Activated CD4-positive, alpha-beta memory T cell treated with anti-CD3 and anti-CD28 coated beads, Interleukin-2, amount 10 ng/mL, durations not matched to agents 7 days and 5 days (primary cell): ENCODE data around the gene ME3. TPM values are rescaled to one million over a fixed set of nuclear protein-coding genes. Genes with fewer than 3 reads are reported as not detected.

ENCODE experiments used
- CTCF ChIA-PET: fragments of 350-600 bp; sonication (Branson Sonifier 250); formaldehyde crosslinking; loops from one replicate; lab custom pipeline; 2021; ENCODE audit warnings: antibody characterized with exemption, inconsistent platforms; lab: Charles Lee
- POLR2A ChIA-PET: fragments of 350-600 bp; sonication (Branson Sonifier 250); formaldehyde crosslinking; loops from one replicate; lab custom pipeline; 2021; ENCODE audit warnings: antibody characterized with exemption; lab: Charles Lee
- DNase-seq: peaks from one replicate; pipeline ENCODE4 v3.0.0-alpha.2; 2020
- H3K27ac Mint-ChIP-seq: one replicate; pipeline ENCODE4 v1.8.0; 2021; ENCODE audit warnings: mild to moderate bottlenecking, mixed read lengths
- H3K27me3 Mint-ChIP-seq: one replicate; pipeline ENCODE4 v1.8.0; 2021; ENCODE audit warnings: mixed read lengths
- H3K36me3 Mint-ChIP-seq: one replicate; pipeline ENCODE4 v1.8.0; 2021; ENCODE audit warnings: low read depth, mixed read lengths
- H3K4me1 Mint-ChIP-seq: one replicate; pipeline ENCODE4 v1.8.0; 2021; ENCODE audit warnings: mixed read lengths
- H3K4me3 Mint-ChIP-seq: one replicate; pipeline ENCODE4 v1.8.0; 2021; ENCODE audit warnings: mild to moderate bottlenecking, mixed read lengths
- H3K9me3 Mint-ChIP-seq: one replicate; pipeline ENCODE4 v1.8.0; 2021; ENCODE audit warnings: mixed read lengths
- total RNA-seq, 2 experiments: library from RNA; stranded (reverse); gene quantifications; one replicate each; pipeline ENCODE4 v1.2.3, GENCODE V29; 2021

Gene ME3
- total RNA-seq, 2 experiments from 2014 or later: 0.83 to 0.93 TPM

DNA sequence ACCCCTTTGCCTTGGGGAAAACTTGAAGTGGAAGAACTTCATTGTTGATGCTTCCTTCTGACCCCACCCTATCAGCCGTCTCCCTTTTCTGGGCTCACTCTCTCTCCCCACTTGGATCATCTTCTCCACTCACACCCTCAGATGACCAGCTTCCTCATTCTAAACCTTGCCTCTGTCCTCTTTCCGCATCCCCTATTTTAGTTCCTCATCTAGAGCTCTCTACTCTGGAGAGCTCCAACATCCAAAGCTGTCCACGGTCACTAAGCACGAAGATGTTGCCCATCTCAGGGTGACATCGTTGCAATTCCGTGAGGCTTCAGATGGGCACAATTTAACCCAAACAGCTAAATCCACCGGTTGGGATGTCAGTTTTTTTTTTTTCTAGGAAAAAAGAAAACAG, 31.6 kb upstream of the ME3 start:
- Mint-ChIP-seq H3K27ac (no peak overlapping the region), H3K27me3 (peaks cover 17% of the 10 kb centered on the region), H3K9me3 (no peaks in the 10 kb centered on the region), H3K36me3 (no peaks in the 10 kb centered on the region), H3K4me1 (no peaks in the 10 kb centered on the region), H3K4me3 (no peak overlapping the region)
- ChIA-PET CTCF (no interaction called here), POLR2A (no interaction called here)
- DNase-seq: no peak

GRCh38 chr11:86702220-86702983, 30.0 kb upstream of the ME3 start:
- Mint-ChIP-seq H3K4me3 (no peak overlapping the region), H3K27ac (no peak overlapping the region), H3K36me3 (no peaks in the 10 kb centered on the region), H3K4me1 (no peaks in the 10 kb centered on the region), H3K9me3 (no peaks in the 10 kb centered on the region), H3K27me3 (peaks cover 12% of the 10 kb centered on the region)
- ChIA-PET CTCF (no interaction called here), POLR2A (no interaction called here)
- no peak for DNase-seq

GRCh38 chr11:86699040-86699791, 26.8 kb upstream of the ME3 start:
- H3K27me3 Mint-ChIP-seq: peaks cover 18% of the 10 kb centered on the region

GRCh38 chr11:86698639-86699038, 26.2 kb upstream of the ME3 start:
- ChIA-PET POLR2A (no interaction called here), CTCF (no interaction called here)
- no peaks in the 10 kb centered on the region for H3K9me3 Mint-ChIP-seq
- H3K27me3 Mint-ChIP-seq: peaks cover 13% of the 10 kb centered on the region
- H3K27ac Mint-ChIP-seq: no peak overlapping the region
- H3K4me3 Mint-ChIP-seq: no peak overlapping the region
- no peaks in the 10 kb centered on the region for H3K4me1 Mint-ChIP-seq
- DNase-seq: no peak
- no peaks in the 10 kb centered on the region for H3K36me3 Mint-ChIP-seq

More at GRCh38 chr11:86699040-86699791, 26.8 kb upstream of the ME3 start:
- DNase-seq: no peak
- H3K4me3 Mint-ChIP-seq: no peak overlapping the region
- no peaks in the 10 kb centered on the region for H3K36me3 Mint-ChIP-seq
- CTCF ChIA-PET: no interaction called here
- POLR2A ChIA-PET: no interaction called here
- H3K27ac Mint-ChIP-seq: no peak overlapping the region
- H3K9me3 Mint-ChIP-seq: no peaks in the 10 kb centered on the region
- H3K4me1 Mint-ChIP-seq: no peaks in the 10 kb centered on the region

- no peaks in the 10 kb centered on the region for H3K9me3 Mint-ChIP-seq
- POLR2A ChIA-PET: no interaction called here
- no peak overlapping the region for H3K4me3 Mint-ChIP-seq
- DNase-seq: no peak
- no peaks in the 10 kb centered on the region for H3K4me1 Mint-ChIP-seq
- no peak overlapping the region for H3K27ac Mint-ChIP-seq
- peaks cover 14% of the 10 kb centered on the region for H3K27me3 Mint-ChIP-seq
- CTCF ChIA-PET: no interaction called here
- no peaks in the 10 kb centered on the region for H3K36me3 Mint-ChIP-seq
These were observed 24.0 kb upstream of the ME3 start for GRCh38 chr11:86696451-86696850.

GRCh38 chr11:86696004-86696403, 23.6 kb upstream of the ME3 start:
- CTCF ChIA-PET: interaction anchor here (0.8 kb wide), 1 partner anchor 33 kb away, joined by 3 read pairs; no protein-coding TSS in a partner anchor
- H3K4me1 Mint-ChIP-seq: no peaks in the 10 kb centered on the region
- H3K27me3 Mint-ChIP-seq: peaks cover 14% of the 10 kb centered on the region
- POLR2A ChIA-PET: no interaction called here
- no peak overlapping the region for H3K27ac Mint-ChIP-seq
- H3K9me3 Mint-ChIP-seq: no peaks in the 10 kb centered on the region
- no peaks in the 10 kb centered on the region for H3K36me3 Mint-ChIP-seq
- no peak overlapping the region for H3K4me3 Mint-ChIP-seq
- no peak for DNase-seq

DNA sequence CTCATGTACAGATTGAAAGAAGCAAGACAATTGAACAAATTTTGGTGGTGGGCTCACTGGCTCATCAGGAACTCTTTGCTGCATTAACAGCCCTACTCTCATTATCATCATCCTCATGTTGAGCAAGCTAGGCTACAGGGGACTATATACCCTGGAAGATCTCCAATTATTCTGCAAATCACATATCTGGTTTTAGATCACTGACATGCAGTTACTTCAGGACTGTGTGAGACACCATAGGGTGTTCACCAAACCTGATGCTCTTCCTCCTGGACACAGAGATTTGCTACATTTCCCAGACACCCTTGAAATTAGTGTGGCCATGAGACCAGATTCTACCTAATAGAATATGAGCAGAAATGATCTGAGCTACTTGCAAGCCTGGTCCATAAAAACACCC, 23.0 kb upstream of the ME3 start:
- ChIA-PET POLR2A (no interaction called here), CTCF (interaction anchor here (0.8 kb wide), 1 partner anchor 33 kb away, joined by 3 read pairs; no protein-coding TSS in a partner anchor)
- Mint-ChIP-seq H3K27me3 (peaks cover 14% of the 10 kb centered on the region), H3K9me3 (no peaks in the 10 kb centered on the region), H3K4me3 (no peak overlapping the region), H3K4me1 (no peaks in the 10 kb centered on the region), H3K27ac (no peak overlapping the region), H3K36me3 (no peaks in the 10 kb centered on the region)
- no peak for DNase-seq

- no peaks in the 10 kb centered on the region for H3K9me3 Mint-ChIP-seq
These were observed 21.1 kb upstream of the ME3 start for GRCh38 chr11:86693518-86693917.

DNA sequence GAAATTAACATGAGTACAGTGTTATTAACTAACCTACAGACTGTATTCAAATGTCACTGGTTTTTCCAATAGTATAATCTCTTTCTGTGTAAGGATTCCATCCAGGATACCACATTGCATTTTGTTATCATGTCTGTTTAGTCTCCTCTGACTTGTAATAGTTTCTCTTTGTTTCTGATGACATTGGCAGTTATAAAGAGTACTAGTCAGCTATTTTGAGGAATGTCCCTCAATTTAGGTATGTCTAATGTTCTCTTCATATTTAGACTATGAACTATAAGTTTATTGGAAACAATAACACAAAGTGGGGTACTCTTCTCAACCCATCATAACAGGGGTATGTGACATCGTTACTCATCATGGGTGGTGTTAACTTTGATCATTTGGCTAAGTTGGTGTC, 20.3 kb upstream of the ME3 start:
- Mint-ChIP-seq H3K9me3 (no peaks in the 10 kb centered on the region), H3K4me3 (no peak overlapping the region), H3K27ac (no peak overlapping the region), H3K36me3 (no peaks in the 10 kb centered on the region), H3K4me1 (peaks cover 10% of the 10 kb centered on the region), H3K27me3 (peaks cover 13% of the 10 kb centered on the region)
- ChIA-PET CTCF (no interaction called here), POLR2A (no interaction called here)
- no peak for DNase-seq

More at GRCh38 chr11:86693518-86693917, 21.1 kb upstream of the ME3 start:
- Mint-ChIP-seq H3K4me1 (peaks cover 4% of the 10 kb centered on the region), H3K27me3 (peaks cover 14% of the 10 kb centered on the region), H3K4me3 (no peak overlapping the region), H3K27ac (no peak overlapping the region), H3K36me3 (no peaks in the 10 kb centered on the region)
- ChIA-PET CTCF (interaction anchor here (1.5 kb wide), 1 partner anchor 12 kb away, joined by 7 read pairs; no protein-coding TSS in a partner anchor), POLR2A (no interaction called here)
- no peak for DNase-seq

DNA sequence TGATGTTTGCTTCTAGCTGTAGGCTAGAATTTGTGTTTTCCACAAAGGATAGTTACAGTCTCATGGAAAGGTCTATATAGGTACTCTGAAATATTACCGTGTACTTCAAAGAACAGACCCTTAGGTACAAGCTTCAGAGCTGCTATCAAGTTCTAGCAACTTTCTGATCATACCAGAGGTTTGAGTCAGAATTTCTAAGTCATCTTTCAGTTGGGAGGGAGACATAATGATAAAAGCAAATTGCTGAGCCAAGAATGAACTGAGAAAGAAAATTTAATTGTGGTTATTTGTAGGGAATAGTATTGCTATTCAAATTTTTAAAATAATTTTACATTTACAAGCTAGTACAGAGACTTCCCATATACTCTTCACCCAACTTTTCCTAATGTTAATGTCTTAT, 19.9 kb upstream of the ME3 start:
- Mint-ChIP-seq H3K27ac (no peak overlapping the region), H3K36me3 (no peaks in the 10 kb centered on the region), H3K9me3 (no peaks in the 10 kb centered on the region), H3K27me3 (peaks cover 12% of the 10 kb centered on the region), H3K4me3 (no peak overlapping the region), H3K4me1 (peaks cover 10% of the 10 kb centered on the region)
- ChIA-PET CTCF (no interaction called here), POLR2A (no interaction called here)
- DNase-seq: no peak

- Mint-ChIP-seq H3K27me3 (peaks cover 2% of the 10 kb centered on the region), H3K27ac (peak overlapping the region; percentile 1), H3K4me3 (no peak overlapping the region), H3K36me3 (no peaks in the 10 kb centered on the region), H3K4me1 (peaks cover 10% of the 10 kb centered on the region), H3K9me3 (no peaks in the 10 kb centered on the region)
- POLR2A ChIA-PET: no interaction called here
- no peak for DNase-seq
- CTCF ChIA-PET: interaction anchor here (0.6 to 1.1 kb wide), 3 partner anchors 9 to 80 kb away, joined by 3 read pairs; no protein-coding TSS in a partner anchor
These were observed 16.2 kb upstream of the ME3 start for GRCh38 chr11:86688398-86689179.

DNA sequence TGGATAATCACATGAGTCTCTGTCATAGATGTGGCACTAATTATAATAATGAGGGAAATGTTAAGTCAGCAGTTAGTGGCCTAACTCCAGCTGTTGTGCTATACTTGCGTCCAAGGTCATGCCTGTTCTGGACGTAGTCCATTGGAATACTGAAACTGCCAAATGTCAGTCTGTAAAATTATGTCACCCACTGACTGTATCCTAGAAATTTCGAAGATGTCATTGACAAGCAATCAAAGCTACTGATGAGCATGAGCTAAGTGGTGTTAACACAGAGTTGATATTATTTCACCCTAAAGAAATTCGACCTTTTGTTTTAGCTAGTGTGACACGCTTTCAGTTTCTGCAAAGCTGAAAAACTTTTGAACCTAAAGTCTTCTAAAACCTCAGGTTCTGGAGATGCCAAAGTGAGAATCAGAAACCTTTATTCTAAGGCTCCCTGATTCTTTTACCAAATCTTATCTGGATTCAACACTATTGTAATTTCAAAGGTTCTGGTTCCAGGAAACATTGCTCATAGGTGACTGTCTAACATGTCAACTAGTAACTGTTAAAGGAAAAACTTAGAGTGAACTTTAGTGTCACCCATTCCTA, 14.9 kb upstream of the ME3 start:
- Mint-ChIP-seq H3K27ac (no peak overlapping the region), H3K4me1 (peaks cover 10% of the 10 kb centered on the region), H3K9me3 (no peaks in the 10 kb centered on the region), H3K27me3 (peaks cover 5% of the 10 kb centered on the region), H3K4me3 (no peak overlapping the region), H3K36me3 (no peaks in the 10 kb centered on the region)
- no peak for DNase-seq
- ChIA-PET CTCF (interaction anchor here (1.1 kb wide), 1 partner anchor 79 kb away, joined by 3 read pairs; no protein-coding TSS in a partner anchor), POLR2A (no interaction called here)
